Left ventricle myocardium inferior (tissue), 1 donor: ENCODE measurements around the gene DFFB. TPM values are rescaled to one million over a fixed set of nuclear protein-coding genes. Genes with fewer than 3 reads are reported as not detected.
A peak's percentile ranks its signal among the peaks of the same experiment; 100 is the strongest.
"Not testable (repeated sequence)": the region's sequence is repeated elsewhere in the genome, so short reads cannot be mapped to it uniquely, and the experiment has no call there.

Experiments
- DNase-seq: peaks from one replicate; pipeline ENCODE4 v3.0.0-alpha.2; 2020
- H3K27ac ChIP-seq: fragments of 200-600 bp; replicated peaks from 2 replicates; pipeline ENCODE4 v1.8.0; 2021
- H3K27me3 ChIP-seq: fragments of 200-600 bp; 2 replicates; pipeline ENCODE4 v1.8.0; 2021; ENCODE audit warnings: low read depth
- H3K36me3 ChIP-seq: fragments of 200-600 bp; 2 replicates; pipeline ENCODE4 v1.8.0; 2021
- H3K4me1 ChIP-seq: fragments of 200-600 bp; 2 replicates; pipeline ENCODE4 v1.8.0; 2021
- H3K4me3 ChIP-seq: fragments of 200-600 bp; 2 replicates; pipeline ENCODE4 v1.8.0; 2021; ENCODE audit warnings: mild to moderate bottlenecking, moderate library complexity
- H3K9me3 ChIP-seq: fragments of 200-600 bp; replicated peaks from 2 replicates; pipeline ENCODE4 v1.8.0; 2021
- CTCF ChIP-seq: fragments of 200-600 bp; IDR thresholded peaks from 2 replicates; pipeline ENCODE4 v1.8.0; 2021; ENCODE audit warnings: antibody characterized with exemption, mild to moderate bottlenecking, borderline replicate concordance
- intact Hi-C: fragments of 100-400 bp; cut with micrococcal nuclease; formaldehyde crosslinking; loops from one replicate; pipeline ENCODE4 v1.11.0; 2022
- long read RNA-seq: library from polyadenylated mRNA; unstranded; transcript quantifications from one replicate; pipeline ENCODE4 v2.0.0, GENCODE V29; 2021
- total RNA-seq: library from RNA; stranded (reverse); fragmentation: NEBNext Ultra II Directional; extraction: Animal tissue kit (Norgen Biotek cat#: 25700); gene quantifications from one replicate; pipeline ENCODE4 v1.2.1, GENCODE V29; 2021
- donor health status: DM: no; HTN: yes; CAD: no; lungs with severe emphysema.

DFFB gene, protein sequence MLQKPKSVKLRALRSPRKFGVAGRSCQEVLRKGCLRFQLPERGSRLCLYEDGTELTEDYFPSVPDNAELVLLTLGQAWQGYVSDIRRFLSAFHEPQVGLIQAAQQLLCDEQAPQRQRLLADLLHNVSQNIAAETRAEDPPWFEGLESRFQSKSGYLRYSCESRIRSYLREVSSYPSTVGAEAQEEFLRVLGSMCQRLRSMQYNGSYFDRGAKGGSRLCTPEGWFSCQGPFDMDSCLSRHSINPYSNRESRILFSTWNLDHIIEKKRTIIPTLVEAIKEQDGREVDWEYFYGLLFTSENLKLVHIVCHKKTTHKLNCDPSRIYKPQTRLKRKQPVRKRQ
- 3.3 TPM for total RNA-seq
- long read RNA-seq, partial matches to known transcripts, result 1 of 5 reads
- long read RNA-seq, other reads (novel, unspliced or antisense), result 1 of 5 reads

- Histone ChIP-seq H3K27ac (peak within 1 kb of the TSS; percentile 79), H3K9me3 (no peaks in the 10 kb centered on the region), H3K4me1 (peaks cover 41% of the 10 kb centered on the region), H3K27me3 (no peaks in the 10 kb centered on the region), H3K36me3 (peaks cover 5% of the 10 kb centered on the region), H3K4me3 (peak within 1 kb of the TSS; percentile 83)
- intact Hi-C loops, result no loop called here
- no peak for TF ChIP-seq CTCF
- peak; percentile 90 for DNase-seq
Measured at GRCh38 chr1:3856923-3857790, at the start of gene DFFB, which contains the start of gene CEP104. TSS of gene DFFB (plus strand) at chr1:3857476. CDS start at chr1:3857604, 128 bp downstream. TSS of gene CEP104 (minus strand) at chr1:3857211. CDS start at chr1:3852407, 4,804 bp downstream.

GRCh38 chr1:3807769-3808168 is 49.5 kb upstream of the DFFB start:
- no peaks in the 10 kb centered on the region for H3K9me3 ChIP-seq
- H3K4me1 ChIP-seq, result no peaks in the 10 kb centered on the region
- TF ChIP-seq CTCF, result no peak
- H3K27me3 ChIP-seq, result peaks cover 31% of the 10 kb centered on the region
- H3K4me3 ChIP-seq, result no peak overlapping the region
- no peaks in the 10 kb centered on the region for H3K36me3 ChIP-seq
- no peak overlapping the region for H3K27ac ChIP-seq
- intact Hi-C loops, result no loop called here
- DNase-seq, result no peak

GRCh38 chr1:3809680-3810079 is 47.6 kb upstream of the DFFB start:
- Histone ChIP-seq H3K27me3 (peaks cover 12% of the 10 kb centered on the region), H3K36me3 (peaks cover 13% of the 10 kb centered on the region), H3K9me3 (no peaks in the 10 kb centered on the region), H3K4me3 (no peak overlapping the region), H3K4me1 (no peaks in the 10 kb centered on the region), H3K27ac (no peak overlapping the region)
- intact Hi-C loops, result no loop called here
- TF ChIP-seq CTCF, result no peak
- no peak for DNase-seq

DNA sequence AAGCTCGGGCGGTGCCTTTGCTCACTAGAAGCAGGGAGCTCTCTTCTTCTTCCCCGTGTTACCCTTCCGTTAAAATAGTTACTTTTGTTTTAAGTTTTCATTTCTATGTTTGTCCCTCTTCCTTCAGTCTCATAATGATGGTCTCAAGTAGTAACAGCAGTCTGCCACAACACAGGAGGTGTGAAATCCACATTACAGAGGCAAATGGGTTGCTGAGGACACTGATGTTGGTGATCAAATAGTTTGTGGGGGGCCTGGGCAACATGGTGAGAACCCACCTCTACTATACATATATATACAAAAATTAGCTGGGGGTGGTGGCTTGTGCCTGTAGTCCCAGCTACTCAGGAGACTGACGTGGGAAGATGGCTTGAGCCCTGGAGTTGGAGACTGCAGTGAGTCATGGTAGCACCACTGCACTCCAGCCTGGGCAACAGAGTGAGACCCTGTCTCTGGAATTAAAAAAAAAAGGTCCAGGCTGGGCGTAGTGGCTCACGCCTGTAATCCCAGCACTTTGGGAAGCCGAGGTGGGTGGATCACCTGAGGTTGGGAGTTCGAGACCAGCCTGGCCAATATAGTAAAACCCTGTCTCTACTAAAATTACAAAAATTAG is 47.0 kb upstream of the DFFB start:
- intact Hi-C loops, DNase-seq, H3K27me3 ChIP-seq, H3K9me3 ChIP-seq, H3K4me3 ChIP-seq, H3K4me1 ChIP-seq, H3K27ac ChIP-seq: not testable (repeated sequence)
- peaks cover 19% of the 10 kb centered on the region for H3K36me3 ChIP-seq

- Histone ChIP-seq H3K36me3 (peaks cover 32% of the 10 kb centered on the region), H3K27ac (no peak overlapping the region), H3K4me3 (no peak overlapping the region), H3K4me1 (no peaks in the 10 kb centered on the region), H3K9me3 (no peaks in the 10 kb centered on the region), H3K27me3 (peaks cover under 1% of the 10 kb centered on the region)
- intact Hi-C loops, result no loop called here
- TF ChIP-seq CTCF, result no peak
- no peak for DNase-seq
Measured at GRCh38 chr1:3811595-3811911, 45.7 kb upstream of the DFFB start.
